GM04504 (cell line): Measurements from ENCODE around the gene ZDHHC11B.
"Not testable (repeated sequence)": the region's sequence is repeated elsewhere in the genome, so short reads cannot be mapped to it uniquely, and the experiment has no call there.

Experiments
- DNase-seq: peaks from one replicate; pipeline ENCODE4 v3.0.0-alpha.2; 2012; ENCODE audit warnings: low read depth

Gene ZDHHC11B

DNA sequence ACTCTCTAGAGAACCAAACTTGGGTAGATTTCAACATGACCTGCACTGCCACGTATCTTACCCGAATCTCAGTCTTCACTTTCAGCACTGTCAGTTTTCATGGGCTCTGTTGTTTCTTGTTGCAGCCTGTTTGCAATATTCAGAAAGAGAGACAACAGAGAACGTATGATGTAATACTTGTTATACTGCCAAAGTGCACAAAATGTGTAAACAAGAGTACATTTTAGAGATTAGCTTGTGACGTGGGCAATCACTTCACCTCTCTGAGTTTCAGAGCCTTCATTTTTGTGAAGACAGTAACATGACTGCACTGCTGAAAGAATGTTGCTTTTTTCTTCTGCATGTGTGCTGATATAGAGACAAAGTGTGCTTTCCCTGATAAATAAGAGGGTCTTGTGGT lies 67.8 kb downstream of the ZDHHC11B start:
- DNase-seq, result not testable (repeated sequence)

DNA sequence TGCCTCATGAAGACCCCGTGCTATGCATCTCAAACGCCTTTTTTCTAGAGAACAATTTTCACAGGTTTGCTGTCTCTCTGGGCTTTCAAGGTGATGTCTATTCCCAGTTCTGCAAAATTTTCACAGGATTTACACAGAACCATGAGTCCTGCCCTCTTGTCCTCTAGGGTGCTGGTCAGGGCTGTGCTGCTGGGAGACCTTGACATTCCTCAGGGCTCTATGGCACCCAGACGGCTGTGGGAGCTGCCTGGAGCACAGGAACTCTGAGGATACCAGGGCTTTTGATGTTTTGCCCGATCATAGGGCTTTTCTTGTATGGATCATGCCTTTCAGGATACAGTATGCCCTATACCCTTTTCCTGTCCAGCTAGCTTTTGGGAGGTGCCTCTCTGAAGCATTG lies 68.9 kb downstream of the ZDHHC11B start:
- DNase-seq, result not testable (repeated sequence)

DNA sequence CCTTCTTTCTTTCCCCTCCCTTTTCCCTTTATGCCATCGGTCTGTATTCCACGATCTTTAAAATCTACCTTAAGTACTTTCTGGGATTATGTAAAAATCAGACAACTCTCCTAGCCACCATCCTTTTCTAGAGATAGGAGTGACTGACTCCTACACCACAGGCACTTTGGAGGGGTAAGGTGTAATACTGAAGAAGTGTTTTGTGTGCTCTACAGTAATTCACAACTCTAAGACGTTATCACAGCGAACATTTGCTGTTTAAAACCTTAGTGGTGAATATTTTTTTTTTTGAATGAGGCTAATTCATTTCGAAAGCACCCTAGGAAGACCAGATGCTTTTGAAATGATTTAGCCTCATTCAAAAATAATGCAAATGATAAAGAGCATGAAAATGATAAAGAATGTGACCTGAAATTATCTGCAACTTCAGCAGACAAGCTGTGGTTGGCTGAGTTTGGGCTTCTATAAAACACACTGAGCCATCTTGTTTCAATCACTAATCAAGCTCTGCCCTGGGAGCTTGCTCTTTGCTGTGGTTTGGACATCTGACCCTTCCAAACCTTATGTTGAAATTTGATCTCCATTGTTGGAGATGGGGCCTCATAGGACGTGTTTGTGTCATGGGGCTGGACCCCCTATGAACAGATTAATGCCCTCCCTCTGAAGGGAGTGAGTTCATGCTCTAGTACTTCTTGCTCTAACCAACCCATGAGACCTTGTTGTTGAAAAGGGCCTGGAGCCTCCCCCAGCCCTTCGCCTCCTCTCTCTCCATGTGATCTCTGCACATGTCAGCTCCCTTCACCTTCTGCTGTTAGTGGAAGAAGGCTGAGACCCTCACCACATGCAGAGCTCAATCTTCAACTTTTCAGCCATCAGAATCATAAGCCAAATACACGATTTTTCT lies 70.1 kb downstream of the ZDHHC11B start:
- not testable (repeated sequence) for DNase-seq

DNA sequence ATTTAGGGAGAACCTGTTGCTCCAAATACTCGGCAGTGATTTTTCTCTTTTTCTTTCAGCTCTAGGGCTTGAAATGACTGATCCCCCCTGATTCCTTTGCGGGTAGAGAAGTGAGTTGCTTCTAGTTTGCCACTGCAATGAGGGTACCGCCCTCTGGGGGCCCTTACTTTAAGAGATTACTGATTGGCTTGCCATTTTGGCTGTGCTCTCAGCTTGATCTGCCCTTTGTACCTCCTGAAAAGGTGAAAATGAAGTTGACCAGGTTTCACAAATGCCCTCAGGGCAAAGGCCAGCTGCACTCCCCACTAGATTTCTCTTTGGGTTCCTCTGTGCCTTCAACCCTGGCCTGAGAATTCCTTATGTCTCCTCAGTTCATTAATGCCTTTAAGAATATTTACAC lies 70.8 kb downstream of the ZDHHC11B start:
- not testable (repeated sequence) for DNase-seq

DNA sequence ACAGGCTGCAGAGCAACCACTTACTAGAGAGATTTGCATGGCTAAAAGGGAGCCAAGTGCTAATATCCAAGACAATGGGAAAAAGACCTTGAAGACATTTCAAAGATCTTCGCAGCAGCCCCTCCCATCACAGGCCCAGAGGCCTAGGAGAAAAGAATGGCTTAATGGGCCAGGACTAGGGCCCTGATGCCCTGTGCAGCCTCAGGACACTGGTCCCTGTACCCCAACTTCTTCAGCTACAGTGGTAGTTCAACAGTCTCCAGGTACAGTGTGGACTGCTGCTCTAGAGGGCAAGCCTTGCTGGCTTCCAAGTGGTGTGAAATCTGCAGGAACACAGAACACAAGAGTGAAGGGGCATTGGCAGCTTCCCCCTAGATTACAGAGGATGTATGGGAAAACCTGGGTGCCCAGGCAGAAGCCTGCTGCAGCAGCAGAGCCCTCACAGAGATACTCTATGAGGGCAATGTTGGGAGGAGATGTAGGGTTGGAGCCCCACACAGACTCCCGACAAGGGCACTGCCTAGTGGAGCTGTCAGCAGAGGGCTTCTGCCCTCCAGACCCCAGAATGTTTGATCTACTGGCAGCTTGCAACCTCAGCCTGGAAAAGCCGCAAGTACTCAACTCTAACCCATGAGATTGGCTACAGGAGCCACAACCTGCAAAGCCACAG lies 75.5 kb downstream of the ZDHHC11B start:
- not testable (repeated sequence) for DNase-seq

DNA sequence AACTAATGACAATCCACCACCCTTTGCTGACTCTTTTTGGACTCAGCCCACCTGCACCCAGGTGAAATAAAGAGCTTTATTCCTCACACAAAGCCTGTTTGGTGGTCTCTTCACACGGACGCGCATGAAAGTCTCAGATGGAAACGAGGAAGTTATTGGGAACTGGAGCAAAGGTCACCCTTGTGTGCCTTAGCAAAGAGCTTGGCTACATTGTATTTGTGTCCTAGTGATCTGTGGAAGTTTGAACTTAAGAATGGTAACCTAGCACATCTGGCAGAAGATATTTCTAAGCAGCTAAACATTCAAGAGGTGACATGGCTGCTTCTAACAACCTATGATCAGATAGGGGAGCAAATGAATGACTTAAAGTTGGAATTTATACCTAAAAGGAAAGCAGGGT lies 76.2 kb downstream of the ZDHHC11B start:
- not testable (repeated sequence) for DNase-seq

DNA sequence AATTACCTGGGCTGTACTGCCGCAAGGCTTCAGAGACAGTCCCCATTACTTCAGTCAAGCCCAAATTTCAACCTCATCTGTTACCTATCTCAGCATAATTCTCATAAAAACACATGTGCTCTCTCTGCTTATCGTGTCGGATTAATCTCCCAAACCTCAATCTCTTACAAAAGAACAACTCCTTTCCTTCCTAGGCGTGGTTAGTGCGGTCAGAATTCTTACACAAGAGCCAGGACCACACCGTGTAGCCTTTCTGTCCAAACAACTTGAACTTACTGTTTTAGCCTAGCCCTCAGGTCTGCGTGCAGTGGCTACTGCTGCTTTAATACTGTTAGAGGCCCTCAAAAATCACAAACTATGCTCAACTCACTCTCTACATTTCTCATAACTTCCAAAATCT lies 78.4 kb downstream of the ZDHHC11B start:
- DNase-seq, result not testable (repeated sequence)

DNA sequence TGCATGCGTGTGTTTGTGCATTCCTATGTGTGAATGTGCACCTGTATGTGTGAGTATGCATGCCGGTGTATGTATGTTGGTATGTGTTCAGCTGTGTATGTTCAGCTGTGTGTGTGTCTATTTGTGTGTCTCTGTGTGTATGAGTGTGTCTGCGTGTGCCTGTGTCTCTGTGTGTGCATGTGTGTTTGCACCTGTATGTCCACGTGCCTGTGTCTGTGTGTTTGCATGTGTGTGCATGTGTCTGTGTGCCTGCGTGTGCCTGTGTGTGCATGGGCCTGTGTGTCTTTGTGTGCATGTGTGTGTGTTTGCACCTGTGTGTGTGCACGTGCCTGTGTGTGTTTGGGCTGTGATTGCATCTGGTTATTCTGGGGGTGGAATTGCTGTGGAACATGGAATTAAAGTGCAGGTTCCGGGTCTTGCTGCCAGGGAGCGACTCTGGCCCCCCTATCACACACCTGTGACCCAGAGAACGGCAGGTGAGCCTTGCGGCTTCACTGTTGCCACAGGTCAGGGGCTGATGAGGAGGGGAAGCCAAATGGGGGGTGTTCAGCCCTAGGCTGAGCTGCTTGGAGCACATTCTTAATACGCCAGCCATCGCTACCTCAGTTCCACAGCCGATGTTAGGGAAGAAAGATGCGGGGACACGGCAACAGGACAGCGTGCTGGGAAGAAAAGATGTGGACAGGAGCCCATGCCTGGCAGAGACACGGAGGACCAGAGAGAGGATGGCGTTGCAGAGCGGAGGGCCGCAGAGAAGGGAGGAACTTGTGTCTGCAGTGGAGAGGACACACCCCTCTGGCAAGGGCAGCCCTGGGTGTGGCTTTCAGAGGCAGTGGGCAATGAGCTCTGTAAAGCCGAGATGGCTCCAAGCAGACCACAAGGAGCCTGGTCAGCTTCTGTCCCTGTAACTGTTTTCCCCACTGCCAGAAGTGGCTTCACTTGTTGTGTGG lies 87.5 kb downstream of the ZDHHC11B start:
- DNase-seq, result not testable (repeated sequence)

DNA sequence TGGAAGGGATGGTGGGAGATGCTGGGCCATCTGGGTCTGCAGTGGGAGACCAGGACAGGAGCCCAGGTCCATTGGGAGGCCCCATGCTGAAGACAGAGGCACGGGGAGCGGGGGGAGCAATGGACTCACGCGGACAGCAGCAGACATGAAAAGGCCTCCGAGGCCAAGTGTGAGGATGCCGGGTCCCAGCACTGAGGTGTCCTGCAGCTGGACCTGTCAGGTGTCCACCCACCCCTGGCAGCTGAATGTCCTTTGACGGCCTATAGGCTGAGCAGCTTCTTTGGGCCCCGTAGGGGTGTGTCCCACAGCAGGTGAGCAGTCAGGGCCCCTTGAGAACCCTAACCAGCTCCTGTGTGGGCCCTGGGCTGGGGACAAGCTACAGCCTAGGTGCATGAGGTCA lies 88.3 kb downstream of the ZDHHC11B start:
- DNase-seq, result not testable (repeated sequence)

DNA sequence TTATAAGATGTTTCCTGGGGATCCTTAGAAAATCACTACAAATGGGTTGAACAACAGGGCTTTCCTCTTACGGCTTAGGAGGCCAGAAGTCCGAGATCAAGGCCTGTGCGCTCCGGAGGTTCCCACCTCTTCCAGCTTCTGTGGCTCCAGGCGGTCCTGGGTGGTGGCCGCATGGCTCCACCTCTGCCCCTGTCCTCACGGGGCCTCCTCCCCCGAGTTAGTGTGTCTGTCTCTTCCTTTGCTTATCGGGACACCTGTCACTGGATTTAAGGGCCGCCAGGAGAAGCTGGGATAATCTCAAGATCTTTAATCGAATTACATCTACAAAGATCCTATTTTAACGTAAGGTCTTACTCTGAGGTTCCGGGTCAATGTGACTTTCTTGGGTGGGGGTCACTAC lies 89.1 kb downstream of the ZDHHC11B start:
- DNase-seq, result not testable (repeated sequence)

DNA sequence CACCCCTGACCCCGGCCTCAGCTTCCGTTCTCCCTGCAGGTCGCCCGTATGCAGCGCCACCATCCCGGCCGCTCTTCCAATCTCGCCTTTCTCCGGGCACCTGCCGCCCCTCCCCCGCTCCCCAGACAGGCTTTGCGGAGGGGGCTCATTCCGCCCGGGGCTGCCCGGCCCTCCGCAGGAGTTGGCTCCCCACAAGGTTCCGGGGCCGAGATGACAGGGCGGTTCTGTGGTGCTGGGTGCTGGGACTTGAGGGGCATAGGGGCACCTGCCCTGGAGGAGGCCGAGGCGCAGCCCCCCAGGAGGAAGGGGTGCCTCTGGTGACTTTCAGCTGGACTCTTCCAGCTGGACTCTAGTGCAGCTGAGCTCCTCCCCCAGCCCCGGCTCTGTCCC lies 90.5 kb downstream of the ZDHHC11B start:
- DNase-seq, result not testable (repeated sequence)

DNA sequence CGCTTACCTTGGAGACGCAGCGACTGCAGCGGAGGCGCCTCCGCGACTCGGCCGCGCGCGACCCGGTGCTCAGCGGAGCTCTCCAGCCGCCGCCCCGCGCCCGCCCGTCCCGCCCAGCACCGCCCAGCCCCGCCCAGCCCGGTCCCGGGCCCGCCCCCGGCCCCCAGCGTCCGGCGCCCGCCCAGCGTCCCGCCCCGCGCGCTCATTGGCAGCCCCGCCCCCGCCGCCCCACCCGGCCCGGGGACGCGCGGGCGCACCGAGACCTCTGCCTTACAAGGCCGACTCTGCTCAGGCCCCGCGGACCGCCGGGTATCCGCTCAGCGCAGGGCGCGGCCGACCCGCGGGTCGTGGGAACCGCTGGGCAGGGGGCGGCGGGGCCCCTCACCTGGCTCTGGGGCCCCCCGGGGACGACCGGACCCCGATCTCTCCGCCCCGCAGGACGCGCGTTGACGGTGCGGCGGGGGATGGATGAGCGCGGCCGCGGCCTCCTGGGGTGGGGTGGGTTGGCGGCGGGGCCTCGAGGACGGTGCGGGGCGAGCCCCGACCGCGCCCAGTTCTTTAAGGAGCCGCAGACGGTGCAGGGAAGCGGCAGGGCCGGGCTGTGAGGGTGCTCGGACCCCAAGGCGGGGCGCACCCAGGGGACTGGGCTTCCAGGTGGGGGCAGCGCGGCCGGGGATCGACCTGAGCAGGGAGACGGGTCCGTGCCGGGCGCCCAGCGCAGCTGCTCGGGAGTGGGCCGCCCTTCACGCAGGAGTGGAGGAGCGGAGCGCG lies 91.1 kb downstream of the ZDHHC11B start, which contains the start of gene TPPP:
Gene TPPP, minus strand, starts transcription at position 82 of the 771 bp plus-strand sequence. CDS start 15,292 bp downstream, outside the sequence.
- DNase-seq, result peak; percentile 17

DNA sequence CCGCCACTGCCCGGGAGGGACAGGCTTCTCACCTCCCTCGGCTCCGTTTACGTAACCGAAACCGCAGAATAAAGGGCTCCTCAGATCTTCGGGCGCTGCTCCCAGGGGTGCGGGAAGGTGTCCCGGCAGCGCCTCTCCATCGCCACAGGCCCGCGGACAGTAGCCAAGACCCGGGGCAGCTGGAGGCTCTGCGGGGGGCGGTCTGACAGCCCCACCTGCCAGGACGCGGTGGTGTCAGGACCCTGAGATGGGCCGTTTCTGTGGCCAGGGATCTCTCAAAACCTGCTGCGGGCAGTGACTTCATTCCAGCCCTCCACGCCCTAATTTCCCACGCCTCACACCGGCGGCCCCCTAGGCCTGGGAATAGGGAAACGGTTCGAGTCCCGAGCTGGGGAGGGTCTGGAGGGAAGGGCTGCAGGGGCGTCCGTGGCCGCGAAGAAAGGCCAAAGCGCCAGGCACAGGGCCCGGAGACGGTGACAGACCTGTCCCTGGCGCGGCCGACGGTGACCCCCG lies 91.9 kb downstream of the ZDHHC11B start:
- not testable (repeated sequence) for DNase-seq

DNA sequence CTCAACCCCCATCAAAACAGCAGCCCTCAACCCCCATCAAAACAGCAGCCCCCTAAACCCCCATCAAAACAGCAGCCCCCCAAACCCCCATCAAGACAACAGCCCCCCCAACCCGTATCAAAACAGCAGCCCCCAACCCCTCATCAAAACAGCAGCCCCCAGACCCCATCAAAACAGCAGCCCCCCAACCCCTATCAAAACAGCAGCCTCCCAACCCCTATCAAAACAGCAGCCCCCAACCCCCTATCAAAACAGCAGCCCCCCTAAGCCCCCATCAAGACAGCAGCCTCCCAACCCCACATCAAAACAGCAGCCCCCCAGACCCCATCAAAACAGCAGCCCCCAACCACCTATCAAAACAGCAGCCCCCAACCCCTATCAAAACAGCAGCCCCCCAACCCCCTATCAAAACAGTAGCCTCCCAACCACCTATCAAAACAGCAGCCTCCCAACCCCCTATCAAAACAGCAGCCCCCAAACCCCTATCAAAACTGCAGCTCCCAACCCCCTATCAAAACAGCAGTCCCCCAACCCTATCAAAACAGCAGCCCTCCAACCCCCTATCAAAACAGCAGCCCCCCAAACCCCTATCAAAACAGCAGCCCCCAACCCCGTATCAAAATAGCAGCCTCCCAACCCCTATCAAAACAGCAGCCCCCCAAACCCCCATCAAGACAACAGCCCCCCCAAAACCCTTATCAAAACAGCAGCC lies 92.6 kb downstream of the ZDHHC11B start:
- no peak for DNase-seq

DNA sequence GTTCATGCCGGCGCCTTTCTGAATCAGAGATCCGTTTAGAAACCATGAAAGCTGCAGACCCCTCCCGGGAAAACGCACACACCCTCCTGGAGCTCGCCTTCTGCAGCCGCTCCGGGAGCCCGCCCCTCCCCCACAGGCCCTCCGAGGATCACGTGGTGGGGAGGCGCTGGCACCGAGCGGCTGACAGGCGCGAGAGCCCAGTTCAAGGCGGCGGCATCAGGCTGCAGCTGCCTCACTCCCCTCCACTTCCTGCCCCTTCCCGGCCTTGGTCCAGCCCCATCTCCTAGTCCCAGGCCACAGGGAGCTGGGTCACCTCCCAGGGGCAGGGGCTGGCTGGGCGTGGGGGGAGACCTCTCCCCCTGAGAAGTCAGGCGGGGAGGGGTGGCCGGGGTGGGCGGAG lies 93.5 kb downstream of the ZDHHC11B start:
- not testable (repeated sequence) for DNase-seq

DNA sequence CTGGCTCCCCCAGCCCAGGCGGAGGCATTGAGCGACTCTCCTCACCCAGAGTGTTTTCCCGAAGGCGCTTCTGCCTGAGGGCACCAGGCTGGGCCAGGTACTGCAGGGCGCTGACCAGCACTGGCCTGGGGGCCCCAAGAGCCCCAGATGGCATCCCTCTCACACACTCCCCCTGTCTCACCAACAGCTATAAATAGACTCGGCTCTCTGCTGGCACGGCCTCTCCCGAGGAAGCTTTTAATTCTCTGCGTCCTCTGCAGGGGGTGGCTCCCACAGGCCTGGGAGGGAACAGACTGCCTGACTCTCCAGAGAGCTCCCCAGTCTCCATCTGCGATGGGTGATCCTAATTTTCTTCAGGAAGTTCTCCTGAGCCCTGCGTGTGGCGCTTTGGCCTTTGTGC lies 94.2 kb downstream of the ZDHHC11B start:
- DNase-seq, result not testable (repeated sequence)

DNA sequence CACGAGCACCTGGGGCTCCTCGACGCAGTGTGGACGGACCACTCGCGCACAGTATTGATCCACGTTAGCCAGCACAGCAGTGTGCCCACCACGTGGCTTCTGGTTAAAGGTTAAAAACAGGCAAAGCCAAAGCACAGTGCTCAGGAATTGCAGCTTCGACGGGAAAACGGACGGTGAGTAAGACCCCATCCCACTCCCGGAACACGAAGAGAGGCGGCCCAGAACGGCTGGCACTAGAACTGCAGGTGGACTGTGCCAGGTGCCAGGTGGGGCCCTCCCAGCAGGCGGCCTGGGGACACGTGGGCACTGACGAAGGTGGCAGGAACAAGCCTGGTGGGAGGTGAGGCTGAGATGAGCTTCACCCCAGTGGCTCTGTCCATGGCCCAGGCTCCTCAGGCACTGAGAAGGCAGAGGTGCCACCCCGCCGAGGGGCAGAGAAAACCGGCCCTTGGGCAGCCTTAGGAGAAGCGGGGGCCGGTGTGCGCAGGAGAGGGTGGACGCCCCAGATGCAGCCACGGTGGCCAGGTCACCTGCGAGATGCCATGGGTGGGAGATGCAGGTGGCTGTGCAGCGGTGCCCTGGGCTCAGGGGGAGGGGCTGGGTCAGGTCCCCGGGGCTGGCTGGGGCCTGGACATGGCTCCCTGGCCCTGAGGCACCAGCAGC lies 96.0 kb downstream of the ZDHHC11B start:
- DNase-seq, result not testable (repeated sequence)

DNA sequence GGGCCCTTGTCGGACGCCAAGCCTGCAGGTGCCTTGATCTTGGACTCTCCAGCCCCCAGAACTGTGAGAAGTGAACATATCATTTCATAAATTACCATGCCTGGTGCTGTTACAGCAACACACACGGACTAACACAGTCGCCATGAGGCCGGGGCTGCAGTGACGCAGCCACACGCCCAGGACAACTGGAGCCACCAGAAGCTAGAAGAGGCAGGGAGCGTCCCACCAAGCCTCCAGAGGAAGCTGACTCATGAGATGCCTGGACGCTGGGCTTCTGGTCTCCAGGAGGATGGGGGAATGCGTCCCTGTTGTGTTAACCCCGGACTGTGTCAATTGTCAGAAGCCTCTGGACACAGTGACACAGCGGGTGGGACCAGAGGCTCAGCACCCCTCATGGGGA lies 97.6 kb downstream of the ZDHHC11B start:
- not testable (repeated sequence) for DNase-seq

DNA sequence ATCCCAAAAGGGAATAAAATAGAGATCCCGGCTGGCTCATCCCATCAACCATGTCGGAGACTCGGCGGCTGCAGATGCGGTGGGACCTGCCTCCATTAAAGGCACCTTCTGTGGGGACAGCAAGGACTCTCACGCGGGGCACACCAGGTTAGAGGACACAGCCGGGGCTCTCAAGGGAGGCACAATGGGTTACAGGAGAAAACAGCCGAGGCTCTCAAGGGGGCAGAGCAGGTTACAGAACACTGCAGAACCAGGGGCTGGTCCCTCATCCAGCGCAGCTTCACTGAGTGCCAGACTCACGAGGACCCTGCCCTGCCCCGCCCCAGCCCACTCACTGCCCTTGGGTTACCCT lies 98.4 kb downstream of the ZDHHC11B start:
- not testable (repeated sequence) for DNase-seq
